Mammary epithelial cell (primary cell): Measurements from ENCODE around the gene CACNG4.

Source experiments
- EZH2 ChIP-seq: IDR thresholded peaks from 2 replicates; pipeline ENCODE4 v1.6.1; 2012; ENCODE audit warnings: low read length, inconsistent platforms, borderline replicate concordance
- TF ChIP-seq, protein P1 (sequence below), 2 donors: IDR thresholded peaks in 1 of 2; conservative IDR thresholded peaks in 1 of 2; 2 replicates each; pipeline ENCODE4 v1.5.1; 2011 to 2012; ENCODE audit warnings: inconsistent platforms in 2 of 2, low read length in 2 of 2, mild to moderate bottlenecking in 2 of 2, control low read depth in 1 of 2, low read depth in 1 of 2; ENCODE audit not compliant: insufficient read depth in 1 of 2; ENCODE audit errors: extremely low read depth in 1 of 2

DNA sequence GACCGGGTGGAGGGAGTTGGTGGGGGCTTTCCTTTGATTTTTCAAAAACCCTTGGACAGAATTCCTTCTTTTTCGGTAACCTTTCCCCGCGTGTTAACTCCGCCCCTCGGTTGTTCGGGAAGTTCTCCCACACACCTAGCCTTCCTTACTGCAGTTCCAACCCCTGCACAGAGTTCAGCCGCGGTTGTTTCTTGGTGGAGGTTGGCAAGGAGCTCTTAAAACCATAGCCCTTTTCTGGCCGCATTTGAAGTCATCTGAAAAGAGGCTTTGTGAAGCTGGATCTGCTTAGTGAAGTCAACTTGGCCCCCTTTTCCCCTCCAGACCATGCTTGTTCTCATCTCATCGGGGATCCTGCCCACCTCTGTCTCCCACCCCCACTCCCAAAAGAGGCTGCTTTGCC, 1.8 kb downstream of the CACNG4 start:
- TF ChIP-seq, protein P1, sequence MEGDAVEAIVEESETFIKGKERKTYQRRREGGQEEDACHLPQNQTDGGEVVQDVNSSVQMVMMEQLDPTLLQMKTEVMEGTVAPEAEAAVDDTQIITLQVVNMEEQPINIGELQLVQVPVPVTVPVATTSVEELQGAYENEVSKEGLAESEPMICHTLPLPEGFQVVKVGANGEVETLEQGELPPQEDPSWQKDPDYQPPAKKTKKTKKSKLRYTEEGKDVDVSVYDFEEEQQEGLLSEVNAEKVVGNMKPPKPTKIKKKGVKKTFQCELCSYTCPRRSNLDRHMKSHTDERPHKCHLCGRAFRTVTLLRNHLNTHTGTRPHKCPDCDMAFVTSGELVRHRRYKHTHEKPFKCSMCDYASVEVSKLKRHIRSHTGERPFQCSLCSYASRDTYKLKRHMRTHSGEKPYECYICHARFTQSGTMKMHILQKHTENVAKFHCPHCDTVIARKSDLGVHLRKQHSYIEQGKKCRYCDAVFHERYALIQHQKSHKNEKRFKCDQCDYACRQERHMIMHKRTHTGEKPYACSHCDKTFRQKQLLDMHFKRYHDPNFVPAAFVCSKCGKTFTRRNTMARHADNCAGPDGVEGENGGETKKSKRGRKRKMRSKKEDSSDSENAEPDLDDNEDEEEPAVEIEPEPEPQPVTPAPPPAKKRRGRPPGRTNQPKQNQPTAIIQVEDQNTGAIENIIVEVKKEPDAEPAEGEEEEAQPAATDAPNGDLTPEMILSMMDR (conservative IDR thresholded peaks at IDR 0.05 in 1 of 2, IDR thresholded peaks at IDR 0.05 in 1 of 2; ENCODE audit: extremely low read depth in 1 of 2, insufficient read depth in 1 of 2, low read depth in 1 of 2, low read length in 2 of 2) = no peak
- TF ChIP-seq EZH2 = no peak
